H1 (cell line): ENCODE results near the gene AP4B1. TPM values are rescaled to one million over a fixed set of nuclear protein-coding genes. Genes with fewer than 3 reads are reported as not detected.

Source experiments
- CTCF ChIA-PET: fragments of 300-600 bp; sonication (Branson Sonifier 250); formaldehyde crosslinking; loops from one replicate; lab custom pipeline; 2021; ENCODE audit not compliant: partially characterized antibody; lab: Charles Lee
- POLR2A ChIA-PET: fragments of 300-600 bp; sonication (Branson Sonifier 250); formaldehyde crosslinking; loops from one replicate; lab custom pipeline; 2021; ENCODE audit warnings: inconsistent platforms; ENCODE audit not compliant: partially characterized antibody; lab: Charles Lee
- DNase-seq, 2 experiments: peaks; one replicate each; pipeline versions ENCODE4 v3.0.0 to v3.0.0-alpha.2; 2010 to 2022; ENCODE audit warnings: low spot score in 2 of 2, low read depth in 1 of 2, mixed read lengths in 1 of 2
- FAIRE-seq: peaks from 2 replicates; lab custom pipeline; 2011; peaks lifted over from hg19 to GRCh38; lab: Jason Lieb, UNC
- H2AFZ ChIP-seq: 2 replicates; pipeline ENCODE4 v1.8.1; 2012; ENCODE audit warnings: low read length, inconsistent platforms
- H2AK5ac ChIP-seq: 2 replicates; pipeline ENCODE4 v1.6.1; 2013; ENCODE audit warnings: low read depth, low read length
- H2BK120ac ChIP-seq: replicated peaks from 2 replicates; pipeline ENCODE3; 2013; ENCODE audit warnings: low read depth, low read length, inconsistent platforms
- H2BK12ac ChIP-seq: 2 replicates; pipeline ENCODE4 v1.6.1; 2013; ENCODE audit warnings: low read depth, low read length
- H2BK15ac ChIP-seq: 2 replicates; pipeline ENCODE4 v1.6.1; 2013; ENCODE audit warnings: low read length
- H2BK20ac ChIP-seq: 2 replicates; pipeline ENCODE4 v1.6.1; 2013; ENCODE audit warnings: low read length
- H2BK5ac ChIP-seq: 2 replicates; pipeline ENCODE4 v1.6.1; 2013; ENCODE audit warnings: low read depth, low read length
- H3K14ac ChIP-seq: 2 replicates; pipeline ENCODE4 v1.6.1; 2013; ENCODE audit warnings: inconsistent platforms; ENCODE audit not compliant: insufficient read length
- H3K18ac ChIP-seq: 2 replicates; pipeline ENCODE4 v1.6.1; 2013; ENCODE audit warnings: low read length; ENCODE audit errors: extremely low read depth
- H3K23ac ChIP-seq: 2 replicates; pipeline ENCODE4 v1.6.1; 2013; ENCODE audit warnings: inconsistent platforms; ENCODE audit not compliant: insufficient read length
- H3K23me2 ChIP-seq: 2 replicates; pipeline ENCODE4 v1.6.1; 2013; ENCODE audit warnings: low read depth, low read length
- H3K27ac ChIP-seq: 2 replicates; pipeline ENCODE4 v1.6.1; 2011; ENCODE audit warnings: low read depth, low read length, inconsistent platforms
- H3K27me3 ChIP-seq, 4 experiments: replicated peaks in 1 of 4; 1 replicate in 1 of 4; 2 replicates in 3 of 4; pipeline versions ENCODE4 v1.6.1 to v1.8.1; 2011 to 2013; ENCODE audit warnings: low read length in 3 of 4, mild to moderate bottlenecking in 3 of 4, inconsistent platforms in 2 of 4, mixed read lengths in 2 of 4, moderate library complexity in 1 of 4; ENCODE audit not compliant: control insufficient read depth in 3 of 4, insufficient read depth in 3 of 4; ENCODE audit errors: extremely low read depth in 1 of 4
- H3K36me3 ChIP-seq, 4 experiments: 2 replicates each; pipeline versions ENCODE4 v1.6.1 to v1.8.1; 2011 to 2013; ENCODE audit warnings: mild to moderate bottlenecking in 4 of 4, low read length in 3 of 4, moderate library complexity in 2 of 4, control low read depth in 1 of 4, inconsistent platforms in 1 of 4; ENCODE audit not compliant: insufficient read depth in 4 of 4, control insufficient read depth in 2 of 4
- H3K4ac ChIP-seq: replicated peaks from 2 replicates; pipeline ENCODE3; 2013; ENCODE audit warnings: low read length, low read depth, mixed read lengths, inconsistent platforms; ENCODE audit not compliant: insufficient read length
- H3K4me1 ChIP-seq, 4 experiments: replicated peaks in 1 of 4; 1 replicate in 1 of 4; 2 replicates in 3 of 4; pipeline versions ENCODE4 v1.6.1 to v1.8.1; 2011 to 2013; ENCODE audit warnings: low read length in 3 of 4, inconsistent platforms in 2 of 4, mixed read lengths in 1 of 4; ENCODE audit not compliant: insufficient read depth in 4 of 4, control insufficient read depth in 3 of 4
- H3K4me2 ChIP-seq, 2 experiments: 2 replicates each; pipeline versions ENCODE4 v1.6.1 to v1.8.1; 2011 to 2013; ENCODE audit warnings: low read depth in 2 of 2, low read length in 2 of 2, control low read depth in 1 of 2, inconsistent platforms in 1 of 2, mild to moderate bottlenecking in 1 of 2; ENCODE audit not compliant: insufficient read depth in 1 of 2
- H3K4me3 ChIP-seq, 4 experiments: fragments of 200-600, 300-600 bp in 1 of 4; sonication (generic), shearing (Covaris generic), sonication (Bioruptor Twin) in 1 of 4; 2 replicates each; pipeline versions ENCODE4 v1.5.1 to v1.8.1; 2011 to 2016; ENCODE audit warnings: low read length in 4 of 4, low read depth in 3 of 4, control low read depth in 2 of 4, inconsistent platforms in 2 of 4, mild to moderate bottlenecking in 2 of 4, mixed read lengths in 1 of 4, moderate library complexity in 1 of 4; ENCODE audit not compliant: insufficient read depth in 2 of 4; ENCODE audit errors: extremely low read depth in 1 of 4
- H3K56ac ChIP-seq: replicated peaks from 2 replicates; pipeline ENCODE3; 2013; ENCODE audit warnings: low read depth, mild to moderate bottlenecking, mixed read lengths, low read length, inconsistent platforms; ENCODE audit not compliant: insufficient read length
- H3K79me1 ChIP-seq: 2 replicates; pipeline ENCODE4 v1.6.1; 2013; ENCODE audit warnings: low read depth, low read length, control low read depth
- H3K79me2 ChIP-seq, 2 experiments: 2 replicates each; pipeline versions ENCODE4 v1.6.1 to v1.8.1; 2012 to 2013; ENCODE audit warnings: low read length in 2 of 2, mild to moderate bottlenecking in 2 of 2, inconsistent platforms in 1 of 2; ENCODE audit not compliant: insufficient read depth in 2 of 2, control insufficient read depth in 1 of 2
- H3K9ac ChIP-seq, 4 experiments: replicated peaks in 1 of 4; 1 replicate in 1 of 4; 2 replicates in 3 of 4; pipeline versions ENCODE4 v1.6.1 to v1.8.1; 2011 to 2013; ENCODE audit warnings: low read depth in 3 of 4, low read length in 3 of 4, control low read depth in 2 of 4, mild to moderate bottlenecking in 2 of 4, moderate library complexity in 2 of 4, inconsistent platforms in 1 of 4; ENCODE audit errors: extremely low read depth in 1 of 4
- H3K9me3 ChIP-seq, 2 experiments: 2 replicates each; pipeline versions ENCODE4 v1.6.1 to v1.8.1; 2012 to 2013; ENCODE audit warnings: mild to moderate bottlenecking in 2 of 2, moderate library complexity in 2 of 2, control low read depth in 1 of 2, inconsistent platforms in 1 of 2, low read depth in 1 of 2, low read length in 1 of 2, mixed read lengths in 1 of 2; ENCODE audit not compliant: insufficient read depth in 2 of 2
- H4K20me1 ChIP-seq, 2 experiments: replicated peaks in 1 of 2; 2 replicates each; pipeline versions ENCODE3 to v1.8.1; 2011 to 2013; ENCODE audit warnings: inconsistent platforms in 2 of 2, low read length in 2 of 2, mild to moderate bottlenecking in 1 of 2; ENCODE audit not compliant: insufficient read depth in 2 of 2, control insufficient read depth in 1 of 2
- H4K5ac ChIP-seq: 2 replicates; pipeline ENCODE4 v1.6.1; 2013; ENCODE audit warnings: low read length, low read depth, mixed read lengths, inconsistent platforms; ENCODE audit not compliant: insufficient read length
- H4K8ac ChIP-seq: 2 replicates; pipeline ENCODE4 v1.8.0; 2013; ENCODE audit warnings: mild to moderate bottlenecking, moderate library complexity, low read length, inconsistent platforms; ENCODE audit not compliant: insufficient read depth; ENCODE audit errors: extremely low read depth
- H4K91ac ChIP-seq: replicated peaks from 2 replicates; pipeline ENCODE3; 2013; ENCODE audit warnings: low read length, mixed read lengths, inconsistent platforms; ENCODE audit not compliant: insufficient read length
- ATF2 ChIP-seq: IDR thresholded peaks from 2 replicates; pipeline ENCODE4 v1.6.1; 2012; ENCODE audit warnings: low read length, inconsistent platforms
- BRCA1 ChIP-seq: IDR thresholded peaks from 2 replicates; pipeline ENCODE4 v1.6.1; 2012; ENCODE audit warnings: low read depth, low read length, improper control_type of control experiment
- CHD1 ChIP-seq: IDR thresholded peaks from 2 replicates; pipeline ENCODE4 v1.6.1; 2012; ENCODE audit warnings: low read depth, low read length, improper control_type of control experiment
- CTBP2 ChIP-seq: IDR thresholded peaks from 2 replicates; pipeline ENCODE4 v1.7.0; 2011; ENCODE audit warnings: borderline replicate concordance, mild to moderate bottlenecking, moderate library complexity, mixed read lengths, low read length; ENCODE audit not compliant: insufficient read depth, insufficient read length
- EZH2 ChIP-seq: fragments of 200-600 bp; sonication (generic); IDR thresholded peaks from 2 replicates; pipeline ENCODE4 v1.7.1; 2012; ENCODE audit warnings: low read depth, mild to moderate bottlenecking, moderate library complexity, low read length, inconsistent platforms; ENCODE audit not compliant: severe bottlenecking
- FOSL1 ChIP-seq: IDR thresholded peaks from 2 replicates; pipeline ENCODE4 v1.6.1; 2011; ENCODE audit warnings: mild to moderate bottlenecking, low read depth, low read length, moderate library complexity; ENCODE audit not compliant: insufficient read depth
- KDM5A ChIP-seq: fragments of 200-600 bp; IDR thresholded peaks from 2 replicates; pipeline ENCODE4 v1.7.1; 2012; ENCODE audit warnings: mild to moderate bottlenecking, low read length, inconsistent platforms, mixed read lengths
- MAFK ChIP-seq: IDR thresholded peaks from 2 replicates; pipeline ENCODE4 v1.6.1; 2012; ENCODE audit warnings: low read depth, mild to moderate bottlenecking, improper control_type of control experiment, low read length
- NRF1 ChIP-seq: IDR thresholded peaks from 2 replicates; pipeline ENCODE4 v1.6.1; 2011; ENCODE audit warnings: mild to moderate bottlenecking, low read depth, low read length, improper control_type of control experiment
- SIX5 ChIP-seq: IDR thresholded peaks from 2 replicates; pipeline ENCODE4 v1.6.1; 2011; ENCODE audit warnings: mild to moderate bottlenecking, low read depth, low read length
- SP2 ChIP-seq: IDR thresholded peaks from 2 replicates; pipeline ENCODE4 v1.6.1; 2012; ENCODE audit warnings: mild to moderate bottlenecking, low read length, inconsistent platforms
- WGBS, 2 experiments: shearing (Covaris generic) in 1 of 2; methylation state at CpG; one replicate each; pipeline versions ENCODE4 v1.1.6 to v1.1.7; 2013 to 2015; ENCODE audit warnings: low lambda C conversion rate in 2 of 2, mixed read lengths in 2 of 2, inconsistent platforms in 1 of 2, low coverage in 1 of 2, missing lambda C conversion rate in 1 of 2; ENCODE audit not compliant: insufficient replicate concordance in 2 of 2, insufficient coverage in 1 of 2, insufficient read length in 1 of 2; ENCODE audit errors: extremely low coverage in 1 of 2, missing lambda C conversion rate in 1 of 2; 5-methylcytosine and 5-hydroxymethylcytosine counted together
- polyA plus RNA-seq, 7 experiments: library from polyadenylated mRNA; depleted of rRNA in 3 of 7; stranded (reverse) in 5 of 7; unstranded in 2 of 7; fragments of >200 nt in 5 of 7; fragments of 200-250 nt in 2 of 7; gene quantifications; 1 replicate in 5 of 7; 2 replicates in 1 of 7; 4 replicates in 1 of 7; pipeline versions ENCODE4 v1.2.1 to v1.2.3, GENCODE V29; 2011 to 2013; ENCODE audit warnings: missing spikeins in 2 of 7, mixed read lengths in 2 of 7
- total RNA-seq: library from RNA; stranded (reverse); fragmentation: NEBNext Ultra II Directional; extraction: Animal tissue kit (Norgen Biotek cat#: 25700); gene quantifications from 2 replicates; pipeline ENCODE4 v1.2.1, GENCODE V29; 2021

The AP4B1 gene
- total and polyA plus RNA-seq, 2 of the 8 experiments (the other 6 are each of a cell fraction or from before 2014, with no cell fraction given): 8.9 to 9.0 TPM

- H2BK15ac ChIP-seq: no peak overlapping the region
- H3K18ac ChIP-seq: no peak overlapping the region
- no peak overlapping the region for H3K4me3 ChIP-seq
- whole genome bisulfite sequencing, 2 experiments: 98% methylated on average over 4 of the region's 4 CpGs; no CpG with 5 or more reads in 1 of the 2 experiments
- no peak overlapping the region for H2BK12ac ChIP-seq
- H3K36me3 ChIP-seq: no peaks in the 10 kb centered on the region
- no peaks in the 10 kb centered on the region for H3K79me1 ChIP-seq
- H3K4ac ChIP-seq: no peak overlapping the region
- no peak overlapping the region for H3K56ac ChIP-seq
- H3K27me3 ChIP-seq: no peaks in the 10 kb centered on the region
- POLR2A ChIA-PET: no interaction called here
- H3K27ac ChIP-seq: no peak overlapping the region
- H4K20me1 ChIP-seq: no peaks in the 10 kb centered on the region
- no peaks in the 10 kb centered on the region for H3K23me2 ChIP-seq
- H2BK120ac ChIP-seq: no peak overlapping the region
- H2AFZ ChIP-seq: no peak overlapping the region
- DNase-seq (no peak), FAIRE-seq (no peak)
- H3K23ac ChIP-seq: no peak overlapping the region
- H4K91ac ChIP-seq: no peak overlapping the region
- H2BK20ac ChIP-seq: no peak overlapping the region
- H3K4me2 ChIP-seq: no peak overlapping the region
- H3K4me1 ChIP-seq: no peaks in the 10 kb centered on the region
- H4K5ac ChIP-seq: no peak overlapping the region
- H3K79me2 ChIP-seq: no peaks in the 10 kb centered on the region
- H3K9me3 ChIP-seq: no peaks in the 10 kb centered on the region
- no peak overlapping the region for H4K8ac ChIP-seq
- H2AK5ac ChIP-seq: no peak overlapping the region
- CTCF ChIA-PET: interaction anchor here (1.0 kb wide), 1 partner anchor 34 kb away, joined by 4 read pairs; no protein-coding TSS in a partner anchor
- no peak overlapping the region for H3K14ac ChIP-seq
- H2BK5ac ChIP-seq: no peak overlapping the region
- TF ChIP-seq KDM5A (no peak), CTBP2 (no peak), BRCA1 (no peak), CHD1 (no peak), NRF1 (no peak), SIX5 (no peak), MAFK (no peak), SP2 (no peak), FOSL1 (no peak), EZH2 (no peak), ATF2 (no peak)
- H3K9ac ChIP-seq: no peak overlapping the region
Observed at GRCh38 chr1:113868387-113869083, 36.1 kb downstream of the AP4B1 start.
